ENCODE results near the gene FLVCR1.
A peak's percentile ranks its signal among the peaks of the same experiment; 100 is the strongest.

FLVCR1 gene

GRCh38 chr1:212916481-212917133 is 58.5 kb downstream of the FLVCR1 start:
- peak; percentile 4 for DNase-seq

- no peak for DNase-seq
These were observed 59.0 kb downstream of the FLVCR1 start for GRCh38 chr1:212917134-212917485.

DNA sequence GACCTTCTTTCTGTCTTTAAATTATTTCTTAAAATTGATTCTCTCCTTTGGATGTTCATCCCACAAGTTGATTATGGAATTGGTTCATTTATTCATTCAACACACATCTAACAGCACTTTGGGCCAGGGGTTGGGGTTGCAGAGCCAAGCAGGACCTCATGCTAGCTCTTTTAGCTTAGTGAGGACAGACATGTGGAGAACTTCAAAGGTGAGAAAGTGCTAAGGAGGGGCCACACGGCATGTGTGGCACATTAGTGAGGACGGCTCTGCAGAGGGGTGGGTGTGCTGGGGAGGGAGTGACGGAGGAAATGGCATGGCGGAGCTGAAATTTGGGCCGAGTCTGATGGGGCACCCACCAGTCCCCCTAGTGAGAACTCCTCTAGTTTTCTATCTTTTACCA is 59.8 kb downstream of the FLVCR1 start:
- DNase-seq: no peak

DNA sequence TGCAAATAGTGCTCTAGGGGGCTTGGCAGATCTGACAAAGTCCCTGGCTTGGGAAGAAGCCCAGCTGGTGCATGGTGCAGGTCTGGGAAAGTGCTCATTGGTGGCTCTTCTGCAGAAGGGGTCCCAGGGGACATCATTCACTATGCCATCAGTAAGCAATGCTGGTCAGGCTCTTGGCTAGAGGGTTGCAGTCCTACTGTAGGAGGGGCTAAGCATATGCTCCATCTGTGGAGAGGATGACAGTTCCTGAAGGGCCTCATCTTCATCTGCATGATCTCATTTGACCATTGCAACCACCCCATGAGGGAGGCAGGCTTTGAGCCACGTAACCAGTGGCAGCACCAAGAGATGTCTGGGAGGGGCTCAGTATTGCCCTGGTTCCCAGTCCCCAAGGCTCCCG is 60.7 kb downstream of the FLVCR1 start:
- DNase-seq: no peak

- DNase-seq: no peak
These were observed 62.2 kb downstream of the FLVCR1 start for GRCh38 chr1:212920246-212920645.

GRCh38 chr1:212920896-212921295 is 62.8 kb downstream of the FLVCR1 start:
- DNase-seq: no peak

- DNase-seq: no peak
These were observed 63.9 kb downstream of the FLVCR1 start for GRCh38 chr1:212922016-212922415.

DNA sequence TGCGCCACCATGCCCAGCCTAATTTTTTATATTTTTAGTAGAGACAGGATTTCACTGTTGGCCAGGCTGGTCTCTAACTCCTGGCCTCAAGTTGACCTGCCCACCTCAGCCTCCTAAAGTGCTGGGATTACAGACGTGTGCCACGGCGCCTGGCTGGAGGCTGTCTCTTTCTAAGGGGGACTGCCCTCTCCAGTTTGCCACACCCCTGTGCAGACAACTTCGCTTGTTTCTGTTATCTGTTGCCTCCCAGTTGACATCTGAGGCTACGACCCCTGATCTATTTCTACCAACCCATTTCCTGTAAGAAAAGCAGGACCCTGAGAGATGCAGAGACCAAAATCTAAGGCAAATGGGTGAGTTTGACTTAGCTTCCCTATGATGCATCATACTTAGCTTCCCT is 68.3 kb downstream of the FLVCR1 start:
- no peak for DNase-seq

DNA sequence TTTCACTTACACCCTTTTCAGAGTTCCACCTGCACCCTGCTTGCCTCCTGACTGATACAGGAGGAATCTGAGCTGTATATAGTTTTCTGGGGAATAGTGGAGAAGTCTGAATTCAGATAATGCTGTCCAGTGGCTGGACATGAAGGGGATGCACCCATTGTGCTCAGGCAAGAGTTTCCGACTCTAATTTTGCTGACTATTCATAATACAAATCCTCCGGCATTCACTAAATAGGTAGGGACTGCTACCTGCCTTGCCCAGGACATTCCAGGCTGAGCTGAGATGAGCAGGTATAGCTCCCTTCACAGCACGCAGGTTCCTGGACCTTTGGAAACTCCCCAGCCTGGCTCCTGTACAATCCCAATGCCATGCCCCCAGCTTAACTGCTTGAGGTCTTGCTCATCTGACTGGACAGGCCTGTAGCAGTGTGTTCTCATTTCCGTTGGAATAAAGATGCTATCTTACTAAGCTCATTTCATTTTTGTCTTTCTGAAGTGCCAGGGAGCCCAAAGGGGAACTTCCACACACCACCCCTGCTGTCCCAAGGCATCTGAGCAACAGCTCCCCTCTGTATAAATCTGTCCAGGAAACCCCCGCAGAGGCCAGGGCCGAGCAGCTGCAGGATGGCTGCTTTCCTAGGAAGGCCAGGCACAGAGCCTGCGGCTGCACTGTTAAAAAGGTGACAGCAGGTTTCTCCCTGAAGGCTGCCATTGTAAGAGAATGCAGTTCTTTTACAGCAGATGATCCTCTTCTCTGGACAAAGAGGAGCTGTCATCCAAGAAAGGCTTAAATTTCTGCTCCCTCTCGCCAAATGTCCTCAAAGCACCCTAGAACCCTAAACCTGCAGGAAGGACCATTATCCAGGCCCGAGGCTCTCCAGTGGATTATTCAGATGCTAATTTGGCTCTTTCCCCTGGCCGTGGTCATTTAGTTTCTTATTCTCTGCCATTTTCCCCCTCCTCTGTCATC is 70.5 kb downstream of the FLVCR1 start:
- no peak for DNase-seq

- DNase-seq: no peak
These were observed 73.1 kb downstream of the FLVCR1 start for GRCh38 chr1:212930986-212931678.

- no peak for DNase-seq
These were observed 75.9 kb downstream of the FLVCR1 start for GRCh38 chr1:212933815-212934471.

DNA sequence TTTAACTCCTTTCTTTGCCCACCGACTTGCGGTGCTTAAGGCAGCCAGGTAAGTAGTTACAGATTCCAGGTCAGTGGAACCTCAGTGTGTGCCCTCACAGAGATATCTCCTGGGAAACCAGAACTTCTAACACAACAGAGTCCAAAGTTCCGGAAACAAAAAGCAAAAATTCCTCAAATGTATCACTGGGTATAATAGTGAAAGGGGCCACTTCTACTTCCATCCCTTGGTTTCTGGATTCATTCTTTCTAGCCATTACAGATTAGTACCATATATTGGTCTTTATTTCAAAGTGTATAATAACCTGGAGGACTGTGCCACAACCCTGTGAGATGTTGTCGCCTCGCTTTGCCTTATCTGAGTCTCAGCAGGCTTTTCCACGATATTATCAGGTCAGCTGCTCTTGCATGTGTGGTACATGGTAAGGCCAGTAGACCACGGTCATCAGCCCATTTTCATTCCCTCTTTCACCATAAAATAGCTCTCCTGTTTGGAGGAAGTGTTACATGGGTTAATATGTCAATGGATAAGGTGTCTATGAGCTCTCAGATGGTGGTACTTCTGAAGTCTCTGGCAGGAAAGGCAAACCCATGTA is 77.4 kb downstream of the FLVCR1 start:
- DNase-seq: no peak

DNA sequence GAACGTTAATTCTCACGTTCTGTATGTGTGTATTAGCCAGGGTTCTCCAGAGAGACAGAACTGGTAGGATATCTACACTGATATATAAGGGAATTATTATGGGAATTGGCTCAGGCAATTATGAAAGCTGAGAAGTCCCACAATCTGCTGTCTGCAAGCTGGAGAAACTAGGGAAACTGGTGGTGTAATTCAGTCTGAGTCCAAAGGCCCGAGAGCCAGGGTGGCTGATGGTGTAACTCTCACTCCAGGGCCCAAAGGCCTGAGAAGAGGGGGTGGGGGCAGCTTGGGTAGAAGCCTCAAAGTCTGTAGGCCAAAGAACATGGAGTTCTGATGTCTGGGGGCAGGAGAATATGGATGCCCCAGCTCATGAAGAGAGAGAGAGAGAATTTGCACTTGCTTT is 79.0 kb downstream of the FLVCR1 start:
- DNase-seq: no peak

- DNase-seq: no peak
These were observed 80.8 kb downstream of the FLVCR1 start for GRCh38 chr1:212938846-212939245.

GRCh38 chr1:212941452-212941851 is 83.4 kb downstream of the FLVCR1 start:
- DNase-seq: no peak

DNA sequence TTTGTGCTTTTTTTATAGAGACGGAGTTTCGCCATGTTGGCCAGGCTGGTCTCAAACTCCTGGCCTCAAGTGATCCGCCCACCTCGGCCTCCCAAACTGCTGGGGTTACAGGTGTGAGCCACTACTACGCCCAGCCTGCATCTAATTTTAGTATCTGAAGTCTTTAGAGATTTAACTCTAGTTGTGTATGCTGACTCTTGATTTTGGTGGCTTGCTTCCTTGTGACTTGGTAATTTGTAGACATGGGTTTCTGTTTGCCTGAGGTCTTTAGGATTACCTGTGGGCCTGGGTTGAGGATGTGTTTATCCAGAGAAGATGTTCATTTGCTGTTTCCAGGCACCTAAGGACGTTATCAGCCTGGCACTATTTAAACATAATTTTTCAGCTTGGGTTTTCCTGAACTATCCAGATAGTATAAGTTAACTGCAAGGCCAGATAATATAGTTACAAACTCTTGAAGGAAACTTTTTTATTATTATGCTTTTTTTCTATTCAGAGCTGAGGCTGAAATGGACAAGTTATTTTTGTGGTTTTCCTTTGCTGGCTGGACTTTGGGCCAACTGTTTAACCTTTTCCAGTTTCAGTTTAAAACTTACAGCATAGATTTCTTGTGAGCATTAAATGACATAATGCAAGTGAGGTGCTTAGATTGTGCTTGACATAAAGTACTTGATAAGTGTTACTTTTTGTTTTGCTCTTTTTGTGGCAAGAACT is 84.8 kb downstream of the FLVCR1 start:
- DNase-seq: no peak

DNA sequence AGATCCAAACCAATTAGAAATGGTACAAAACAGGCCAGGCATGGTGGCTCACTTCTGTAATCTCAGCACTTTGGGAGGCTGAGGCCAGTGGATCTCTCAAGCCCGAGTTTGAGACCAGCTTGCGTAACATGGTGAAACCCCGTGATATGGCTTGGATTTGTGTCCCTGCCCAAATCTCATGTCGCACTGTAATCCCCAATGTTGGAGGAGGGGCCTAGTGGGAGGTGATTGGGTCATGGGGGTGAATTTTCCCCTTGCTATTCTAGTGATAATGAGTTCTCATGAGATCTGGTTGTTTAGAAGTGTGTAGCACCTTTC is 85.3 kb downstream of the FLVCR1 start:
- DNase-seq: no peak

DNA sequence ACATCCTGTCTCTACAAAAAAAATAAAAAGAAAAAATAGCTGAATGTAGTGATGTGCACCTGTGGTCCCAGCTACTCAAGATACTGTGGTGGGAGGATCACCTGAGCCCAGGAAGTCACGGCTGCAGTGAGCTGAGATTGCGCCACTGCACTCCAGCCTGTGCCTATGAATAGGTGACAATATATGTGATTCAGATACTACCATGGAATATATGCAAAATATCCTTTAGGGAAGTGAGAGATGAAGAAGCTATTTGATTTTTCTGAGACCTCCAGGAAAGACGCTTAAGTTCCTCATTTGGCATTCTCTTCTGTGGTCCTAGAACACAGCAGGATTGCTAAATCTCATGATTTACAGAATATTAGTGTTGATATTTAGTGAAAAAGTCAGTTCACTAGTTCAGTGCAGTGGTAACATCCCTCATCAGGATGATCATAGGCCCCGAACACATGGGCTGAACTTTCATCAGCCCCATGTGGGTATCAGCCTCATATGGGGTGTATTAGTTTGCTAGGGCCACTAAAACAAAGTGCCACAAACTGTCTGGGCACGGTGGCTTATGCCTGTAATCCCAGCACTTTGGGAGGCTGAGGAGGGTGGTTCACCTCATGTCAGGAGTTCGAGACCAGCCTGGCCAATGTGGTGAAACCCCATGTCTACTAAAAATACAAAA is 86.3 kb downstream of the FLVCR1 start:
- DNase-seq: no peak

- DNase-seq: no peak
These were observed 87.0 kb downstream of the FLVCR1 start for GRCh38 chr1:212945056-212945455.

- DNase-seq: no peak
These were observed 87.5 kb downstream of the FLVCR1 start for GRCh38 chr1:212945463-212946160.

GRCh38 chr1:212946872-212947271 is 88.8 kb downstream of the FLVCR1 start:
- DNase-seq: no peak

Data from CD4-positive, alpha-beta T cell treated with Interleukin-17A for 4 hours (primary cell).